Glutamatergic neuron (in vitro differentiated cells): ENCODE results near the gene NUP98. TPM values are rescaled to one million over a fixed set of nuclear protein-coding genes. Genes with fewer than 3 reads are reported as not detected.
"Not testable (repeated sequence)": the region's sequence is repeated elsewhere in the genome, so short reads cannot be mapped to it uniquely, and the experiment has no call there.

ENCODE experiments used
- DNase-seq: peaks from one replicate; pipeline ENCODE4 v3.0.0; 2022
- H3K27ac Mint-ChIP-seq: one replicate; pipeline ENCODE4 v1.8.0; 2020; ENCODE audit warnings: mild to moderate bottlenecking, mixed read lengths, inconsistent platforms; ENCODE audit not compliant: unreplicated experiment
- H3K27me3 Mint-ChIP-seq: one replicate; pipeline ENCODE4 v1.8.0; 2020; ENCODE audit warnings: mild to moderate bottlenecking, moderate library complexity, mixed read lengths, inconsistent platforms; ENCODE audit not compliant: unreplicated experiment
- H3K36me3 Mint-ChIP-seq: one replicate; pipeline ENCODE4 v1.8.0; 2020; ENCODE audit warnings: mild to moderate bottlenecking, mixed read lengths, inconsistent platforms; ENCODE audit not compliant: unreplicated experiment
- H3K4me1 Mint-ChIP-seq: one replicate; pipeline ENCODE4 v1.8.0; 2020; ENCODE audit warnings: mild to moderate bottlenecking, low read depth, mixed read lengths, inconsistent platforms; ENCODE audit not compliant: unreplicated experiment
- H3K4me3 Mint-ChIP-seq: one replicate; pipeline ENCODE4 v1.8.0; 2020; ENCODE audit warnings: mild to moderate bottlenecking, mixed read lengths, inconsistent platforms; ENCODE audit not compliant: unreplicated experiment
- H3K9me3 Mint-ChIP-seq: one replicate; pipeline ENCODE4 v1.8.0; 2020; ENCODE audit warnings: mild to moderate bottlenecking, moderate library complexity, mixed read lengths, inconsistent platforms; ENCODE audit not compliant: unreplicated experiment
- total RNA-seq: library from RNA; stranded (reverse); fragmentation: NEBNext Ultra II Directional; extraction: Animal tissue kit (Norgen Biotek cat#: 25700); gene quantifications from one replicate; pipeline ENCODE4 v1.2.1, GENCODE V29; 2021; ENCODE audit not compliant: unreplicated experiment
- TF ChIP-seq, protein P1 (sequence below): fragments of 200-600 bp; sonication (generic); IDR thresholded peaks from one replicate; pipeline ENCODE4 v1.5.0; 2021; ENCODE audit not compliant: partially characterized antibody, unreplicated experiment

NUP98 gene
- total RNA-seq, 1 donor from 2014 or later, result 49.6 TPM

DNA sequence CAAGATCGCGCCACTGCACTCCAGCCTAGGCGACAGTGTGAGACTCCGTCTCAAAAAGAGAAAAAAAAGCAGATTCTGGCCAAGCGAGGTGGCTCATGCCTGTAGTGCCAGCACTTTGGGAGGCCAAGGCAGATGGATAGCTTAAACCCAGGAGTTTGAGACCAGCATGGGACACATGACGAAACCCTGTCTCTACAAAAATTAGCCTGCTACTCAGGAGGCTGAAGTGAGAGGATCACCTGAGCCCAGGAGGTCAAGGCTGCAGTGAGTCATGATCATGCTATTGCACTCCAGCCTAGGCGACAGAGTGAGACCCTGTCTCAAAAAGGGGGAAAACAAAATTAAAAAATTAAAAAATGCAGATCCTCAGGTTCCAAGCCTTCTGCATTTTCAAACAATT lies 25.0 kb upstream of the NUP98 start:
- TF ChIP-seq, protein P1, sequence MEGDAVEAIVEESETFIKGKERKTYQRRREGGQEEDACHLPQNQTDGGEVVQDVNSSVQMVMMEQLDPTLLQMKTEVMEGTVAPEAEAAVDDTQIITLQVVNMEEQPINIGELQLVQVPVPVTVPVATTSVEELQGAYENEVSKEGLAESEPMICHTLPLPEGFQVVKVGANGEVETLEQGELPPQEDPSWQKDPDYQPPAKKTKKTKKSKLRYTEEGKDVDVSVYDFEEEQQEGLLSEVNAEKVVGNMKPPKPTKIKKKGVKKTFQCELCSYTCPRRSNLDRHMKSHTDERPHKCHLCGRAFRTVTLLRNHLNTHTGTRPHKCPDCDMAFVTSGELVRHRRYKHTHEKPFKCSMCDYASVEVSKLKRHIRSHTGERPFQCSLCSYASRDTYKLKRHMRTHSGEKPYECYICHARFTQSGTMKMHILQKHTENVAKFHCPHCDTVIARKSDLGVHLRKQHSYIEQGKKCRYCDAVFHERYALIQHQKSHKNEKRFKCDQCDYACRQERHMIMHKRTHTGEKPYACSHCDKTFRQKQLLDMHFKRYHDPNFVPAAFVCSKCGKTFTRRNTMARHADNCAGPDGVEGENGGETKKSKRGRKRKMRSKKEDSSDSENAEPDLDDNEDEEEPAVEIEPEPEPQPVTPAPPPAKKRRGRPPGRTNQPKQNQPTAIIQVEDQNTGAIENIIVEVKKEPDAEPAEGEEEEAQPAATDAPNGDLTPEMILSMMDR, result no peak
- Mint-ChIP-seq H3K36me3 (no peaks in the 10 kb centered on the region), H3K4me1 (no peaks in the 10 kb centered on the region)

GRCh38 chr11:3820971-3821370 lies 23.6 kb upstream of the NUP98 start:
- Mint-ChIP-seq H3K36me3 (no peaks in the 10 kb centered on the region), H3K4me1 (no peaks in the 10 kb centered on the region), H3K9me3 (no peaks in the 10 kb centered on the region), H3K27me3 (peaks cover 12% of the 10 kb centered on the region), H3K27ac (no peak overlapping the region), H3K4me3 (no peak overlapping the region)
- DNase-seq, result no peak
- TF ChIP-seq, protein P1, result no peak

More for the DNA sequence above, 25.0 kb upstream of the NUP98 start:
- H3K9me3 Mint-ChIP-seq, result no peaks in the 10 kb centered on the region
- no peak overlapping the region for H3K27ac Mint-ChIP-seq
- no peak overlapping the region for H3K4me3 Mint-ChIP-seq
- H3K27me3 Mint-ChIP-seq, result peaks cover 12% of the 10 kb centered on the region
- DNase-seq, result no peak

- H3K4me3 Mint-ChIP-seq, result no peak overlapping the region
- no peaks in the 10 kb centered on the region for H3K9me3 Mint-ChIP-seq
- peaks cover 6% of the 10 kb centered on the region for H3K27me3 Mint-ChIP-seq
- H3K27ac Mint-ChIP-seq, result no peak overlapping the region
- DNase-seq, result no peak
- H3K36me3 Mint-ChIP-seq, result no peaks in the 10 kb centered on the region
- TF ChIP-seq, protein P1, result no peak
- no peaks in the 10 kb centered on the region for H3K4me1 Mint-ChIP-seq
Observed at GRCh38 chr11:3817181-3817800, 19.9 kb upstream of the NUP98 start.

DNA sequence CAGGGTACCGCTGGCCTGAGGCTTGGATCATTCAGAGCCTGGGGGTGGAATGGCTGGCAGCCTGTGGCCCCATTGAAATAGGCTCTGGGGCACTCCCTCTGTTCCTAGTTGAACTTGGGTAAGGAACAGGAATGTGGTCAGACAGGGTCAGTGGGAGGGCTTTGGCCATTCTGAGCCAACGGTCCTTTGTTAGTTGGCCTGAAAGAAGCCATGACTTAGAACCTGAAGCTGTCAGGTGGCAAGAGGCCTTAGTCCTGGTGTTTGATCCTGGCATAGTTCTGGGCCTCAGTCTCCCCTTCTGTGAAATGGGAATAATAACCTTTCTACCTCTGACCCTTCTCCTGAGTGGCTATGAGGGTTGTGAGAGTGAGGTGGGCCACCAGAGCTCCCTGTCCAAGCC lies 19.3 kb upstream of the NUP98 start:
- DNase-seq, result no peak
- Mint-ChIP-seq H3K9me3 (no peaks in the 10 kb centered on the region), H3K36me3 (no peaks in the 10 kb centered on the region), H3K27me3 (peaks cover 6% of the 10 kb centered on the region), H3K4me1 (no peaks in the 10 kb centered on the region), H3K27ac (no peak overlapping the region), H3K4me3 (no peak overlapping the region)
- TF ChIP-seq, protein P1, result no peak

DNA sequence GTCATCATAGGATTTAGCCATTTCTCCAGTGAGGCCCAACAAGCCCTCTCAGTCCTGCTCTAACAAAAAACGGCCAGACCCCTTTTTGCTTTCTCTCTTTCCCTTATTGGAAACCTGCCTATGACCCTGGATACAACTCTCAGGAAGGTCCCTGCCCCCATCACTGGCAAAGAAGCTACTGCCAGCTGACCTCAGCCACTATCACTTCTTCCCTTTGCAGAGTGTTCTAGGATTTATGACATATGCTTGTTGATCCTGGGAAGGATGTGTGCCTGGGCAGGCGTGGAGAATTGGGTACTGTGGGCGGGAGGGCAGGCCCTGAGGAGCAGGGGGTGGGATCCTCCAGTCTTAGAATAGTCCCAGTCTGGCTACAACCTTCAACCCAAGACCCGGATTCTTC lies 18.5 kb upstream of the NUP98 start:
- Mint-ChIP-seq H3K27me3 (peaks cover 6% of the 10 kb centered on the region), H3K9me3 (no peaks in the 10 kb centered on the region), H3K4me3 (no peak overlapping the region), H3K27ac (no peak overlapping the region), H3K4me1 (no peaks in the 10 kb centered on the region), H3K36me3 (no peaks in the 10 kb centered on the region)
- no peak for DNase-seq
- TF ChIP-seq, protein P1, result no peak

DNA sequence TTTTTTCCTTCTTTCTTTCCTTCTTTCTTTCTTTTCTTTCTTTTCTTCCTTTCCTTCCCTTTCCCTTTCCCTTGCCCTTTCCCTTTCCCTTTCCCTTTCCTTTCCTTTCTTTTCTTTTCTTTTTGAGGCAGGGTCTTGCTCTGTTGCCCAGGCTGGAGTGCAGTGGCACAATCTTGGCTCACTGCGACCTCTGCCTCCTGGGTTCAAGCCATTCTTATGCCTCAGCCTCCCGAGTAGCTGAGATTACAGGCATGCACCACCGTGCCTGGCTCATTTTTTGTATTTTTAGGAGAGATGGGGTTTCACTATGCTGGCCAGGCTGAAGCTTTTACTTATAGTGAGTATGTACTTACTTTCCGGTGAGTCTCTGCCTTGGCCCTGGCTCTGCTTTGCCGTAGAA lies 17.5 kb upstream of the NUP98 start:
- H3K4me3 Mint-ChIP-seq, H3K27ac Mint-ChIP-seq: not testable (repeated sequence)

More for the DNA sequence above, 17.5 kb upstream of the NUP98 start:
- H3K9me3 Mint-ChIP-seq, H3K36me3 Mint-ChIP-seq, DNase-seq, H3K27me3 Mint-ChIP-seq, H3K4me1 Mint-ChIP-seq: not testable (repeated sequence)
